Measurements from ENCODE around the gene C16orf92. TPM values are rescaled to one million over a fixed set of nuclear protein-coding genes. Genes with fewer than 3 reads are reported as not detected.

Gene C16orf92
- polyA plus RNA-seq, 2 donors: not detected

DNA sequence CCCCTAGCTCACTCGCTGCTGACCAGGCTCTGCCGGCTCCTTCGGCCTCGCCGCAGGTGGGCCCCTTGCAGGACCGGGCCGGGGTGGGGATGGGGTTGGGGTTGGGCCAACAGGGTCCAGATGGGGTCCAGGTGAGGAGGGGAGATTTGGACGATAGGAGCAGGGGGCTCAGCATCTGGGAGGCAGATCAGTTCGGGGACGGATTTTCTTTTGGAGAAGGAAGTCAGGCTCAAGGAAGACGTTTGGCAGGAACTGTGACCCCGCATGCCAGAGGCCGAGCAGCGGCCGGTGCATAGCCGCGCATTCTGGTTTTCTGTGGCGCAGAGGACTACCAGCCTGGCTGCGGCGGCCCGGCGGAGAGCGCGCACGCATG, 41.7 kb downstream of the C16orf92 start:
- H3K36me3 ChIP-seq (ENCODE audit: control insufficient read depth in 2 of 2, insufficient read depth in 2 of 2, low read length in 1 of 2): peaks cover 19 to 30% of the 10 kb centered on the region in 2 donors
- H3K4me1 ChIP-seq (ENCODE audit: control insufficient read depth in 2 of 2, insufficient read depth in 2 of 2, low read length in 1 of 2): peaks cover 7 to 27% of the 10 kb centered on the region in 2 donors
- peak overlapping the region; percentile 53 to 64 for H3K4me3 ChIP-seq (ENCODE audit: low read depth in 1 of 2, low read length in 2 of 2)
- WGBS, 2 donors: 0 to 1% methylated on average over 22 to 25 of the region's 25 CpGs
- no peaks in the 10 kb centered on the region for H3K9me3 ChIP-seq (ENCODE audit: control insufficient read depth in 2 of 2, insufficient read depth in 1 of 2, low read depth in 1 of 2, low read length in 1 of 2)
- peak overlapping the region; percentile 97 to 98 for H3K27ac ChIP-seq (ENCODE audit: low read depth in 2 of 2, low read length in 1 of 2)
- H3K27me3 ChIP-seq (ENCODE audit: control insufficient read depth in 1 of 2, insufficient read depth in 2 of 2, low read length in 2 of 2): no peaks in the 10 kb centered on the region

DNA sequence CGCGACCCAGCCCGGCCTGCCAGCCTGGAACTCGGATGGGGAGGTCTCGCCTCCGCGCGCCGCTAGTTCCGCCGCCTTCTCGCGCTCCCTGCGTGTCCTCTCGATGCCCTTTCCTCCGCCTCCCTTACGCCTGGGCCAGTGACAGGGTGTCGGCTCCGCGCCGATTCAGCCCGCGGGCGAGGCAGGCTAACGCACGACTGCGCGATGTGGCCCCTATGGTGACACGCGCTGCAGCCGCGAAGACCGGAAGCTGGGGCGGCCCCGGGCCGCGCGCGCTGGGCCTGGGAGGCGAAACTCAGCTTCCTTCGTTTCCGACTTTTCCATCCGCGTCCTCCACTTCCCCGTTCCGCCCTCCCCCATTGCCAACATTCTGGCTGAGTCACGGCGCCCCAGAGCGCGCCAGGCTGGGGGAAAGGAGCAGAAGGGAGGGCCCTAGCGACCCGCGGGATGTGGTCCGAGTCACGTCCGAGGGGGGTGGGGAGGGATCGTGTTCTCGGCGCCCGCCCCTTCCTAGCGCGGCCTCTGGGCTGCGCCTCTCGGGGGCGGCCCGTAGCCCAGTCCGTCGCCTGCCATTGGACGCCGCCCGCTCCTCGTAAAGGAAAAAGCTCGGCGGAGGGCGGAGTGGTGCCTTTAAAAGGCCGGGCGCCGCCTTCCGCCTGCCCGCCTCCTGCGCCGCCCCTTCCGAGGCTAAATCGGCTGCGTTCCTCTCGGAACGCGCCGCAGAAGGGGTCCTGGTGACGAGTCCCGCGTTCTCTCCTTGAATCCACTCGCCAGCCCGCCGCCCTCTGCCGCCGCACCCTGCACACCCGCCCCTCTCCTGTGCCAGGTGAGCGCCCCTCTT, 42.3 kb downstream of the C16orf92 start, which contains the start of gene ALDOA:
Gene ALDOA (plus strand): TSS at position 659 of the 841 bp plus-strand sequence. CDS start 1,138 bp downstream, outside the sequence.
- no peaks in the 10 kb centered on the region for H3K9me3 ChIP-seq (ENCODE audit: control insufficient read depth in 2 of 2, insufficient read depth in 1 of 2, low read depth in 1 of 2, low read length in 1 of 2)
- WGBS, 2 donors: 0 to 1% methylated on average over 83 to 99 of the region's 99 CpGs
- peak within 1 kb of the TSS; percentile 92 to 100 for H3K4me3 ChIP-seq (ENCODE audit: low read depth in 1 of 2, low read length in 2 of 2)
- peaks cover 26 to 36% of the 10 kb centered on the region in 2 donors for H3K36me3 ChIP-seq (ENCODE audit: control insufficient read depth in 2 of 2, insufficient read depth in 2 of 2, low read length in 1 of 2)
- no peaks in the 10 kb centered on the region for H3K27me3 ChIP-seq (ENCODE audit: control insufficient read depth in 1 of 2, insufficient read depth in 2 of 2, low read length in 2 of 2)
- peaks cover 7 to 30% of the 10 kb centered on the region in 2 donors for H3K4me1 ChIP-seq (ENCODE audit: control insufficient read depth in 2 of 2, insufficient read depth in 2 of 2, low read length in 1 of 2)
- peak within 1 kb of the TSS; percentile 97 to 98 for H3K27ac ChIP-seq (ENCODE audit: low read depth in 2 of 2, low read length in 1 of 2)

DNA sequence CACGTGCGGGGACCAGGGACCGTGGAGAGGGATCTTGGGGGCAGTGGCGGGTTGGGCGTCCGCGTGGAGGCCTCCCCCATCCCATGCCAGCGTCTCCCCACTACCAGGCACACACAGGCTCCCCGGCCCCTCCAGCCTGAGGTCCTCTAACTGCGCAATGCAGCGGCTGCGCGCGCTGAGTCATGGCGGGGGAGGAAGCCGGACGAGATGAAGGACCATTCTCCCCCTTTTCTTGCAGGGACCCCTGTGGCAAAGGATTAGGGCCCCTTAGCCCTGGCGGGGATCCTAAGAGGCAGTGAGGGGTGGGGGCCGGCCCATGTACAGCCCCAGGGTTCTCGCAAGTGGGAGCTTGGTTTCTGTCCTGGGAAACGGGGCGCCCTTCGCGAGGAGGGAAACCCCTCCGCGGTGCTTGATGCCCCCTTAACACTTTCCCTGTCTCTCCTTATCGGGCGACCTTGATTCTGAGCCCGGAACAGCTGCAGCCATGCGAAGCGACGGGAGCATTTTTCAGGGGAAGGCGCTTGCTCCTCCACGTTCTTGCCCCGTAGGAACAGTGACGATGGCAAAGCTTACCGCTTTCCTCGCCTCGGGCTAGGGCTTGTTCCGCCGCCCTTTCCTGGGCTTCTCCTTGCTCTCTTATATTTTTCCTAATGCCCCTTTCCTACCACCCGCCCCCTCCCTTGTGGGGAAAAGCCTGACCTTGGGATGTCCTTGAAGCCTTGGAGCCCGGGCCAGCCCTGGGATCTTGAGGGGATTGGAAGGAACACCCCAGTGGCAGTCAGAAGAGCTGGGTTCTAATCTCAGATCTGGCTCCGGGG, 43.2 kb downstream of the C16orf92 start:
- peak overlapping the region; percentile 92 to 100 for H3K4me3 ChIP-seq (ENCODE audit: low read depth in 1 of 2, low read length in 2 of 2)
- no peaks in the 10 kb centered on the region for H3K9me3 ChIP-seq (ENCODE audit: control insufficient read depth in 2 of 2, insufficient read depth in 1 of 2, low read depth in 1 of 2, low read length in 1 of 2)
- no peaks in the 10 kb centered on the region for H3K27me3 ChIP-seq (ENCODE audit: control insufficient read depth in 1 of 2, insufficient read depth in 2 of 2, low read length in 2 of 2)
- WGBS, 2 donors: 1% methylated on average over 40 to 44 of the region's 44 CpGs
- peaks cover 7 to 27% of the 10 kb centered on the region in 2 donors for H3K4me1 ChIP-seq (ENCODE audit: control insufficient read depth in 2 of 2, insufficient read depth in 2 of 2, low read length in 1 of 2)
- peak overlapping the region; percentile 97 to 98 for H3K27ac ChIP-seq (ENCODE audit: low read depth in 2 of 2, low read length in 1 of 2)
- peaks cover 26 to 43% of the 10 kb centered on the region in 2 donors for H3K36me3 ChIP-seq (ENCODE audit: control insufficient read depth in 2 of 2, insufficient read depth in 2 of 2, low read length in 1 of 2)

DNA sequence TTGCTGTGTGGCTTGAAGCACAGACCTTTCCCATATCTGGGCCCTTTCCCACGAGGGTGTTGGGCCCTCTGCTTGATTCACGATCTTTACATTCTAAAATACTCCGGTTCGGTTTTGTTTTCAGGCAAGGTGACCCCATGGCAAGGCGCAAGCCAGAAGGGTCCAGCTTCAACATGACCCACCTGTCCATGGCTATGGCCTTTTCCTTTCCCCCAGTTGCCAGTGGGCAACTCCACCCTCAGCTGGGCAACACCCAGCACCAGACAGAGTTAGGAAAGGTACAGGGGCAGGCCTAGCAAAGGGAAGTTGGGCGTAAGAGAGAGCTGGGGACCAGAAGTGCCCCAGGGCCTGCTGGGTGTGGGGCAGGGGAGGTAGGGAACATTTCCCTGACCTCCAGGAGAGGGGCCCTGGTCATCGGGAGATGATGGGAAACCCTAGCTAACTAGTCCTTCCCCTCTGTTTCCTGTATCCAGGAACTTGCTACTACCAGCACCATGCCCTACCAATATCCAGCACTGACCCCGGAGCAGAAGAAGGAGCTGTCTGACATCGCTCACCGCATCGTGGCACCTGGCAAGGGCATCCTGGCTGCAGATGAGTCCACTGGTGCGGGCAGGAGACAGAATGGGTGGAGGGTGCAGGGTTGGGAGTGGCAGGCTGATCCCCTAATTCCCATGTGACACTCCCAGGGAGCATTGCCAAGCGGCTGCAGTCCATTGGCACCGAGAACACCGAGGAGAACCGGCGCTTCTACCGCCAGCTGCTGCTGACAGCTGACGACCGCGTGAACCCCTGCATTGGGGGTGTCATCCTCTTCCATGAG, 44.0 kb downstream of the C16orf92 start:
- peaks cover 7 to 27% of the 10 kb centered on the region in 2 donors for H3K4me1 ChIP-seq (ENCODE audit: control insufficient read depth in 2 of 2, insufficient read depth in 2 of 2, low read length in 1 of 2)
- peak overlapping the region; percentile 97 to 98 for H3K27ac ChIP-seq (ENCODE audit: low read depth in 2 of 2, low read length in 1 of 2)
- H3K36me3 ChIP-seq (ENCODE audit: control insufficient read depth in 2 of 2, insufficient read depth in 2 of 2, low read length in 1 of 2): peaks cover 31 to 46% of the 10 kb centered on the region in 2 donors
- no peaks in the 10 kb centered on the region for H3K27me3 ChIP-seq (ENCODE audit: control insufficient read depth in 1 of 2, insufficient read depth in 2 of 2, low read length in 2 of 2)
- 23 to 32% methylated on average over 21 of the region's 21 CpGs for WGBS, 2 donors
- H3K9me3 ChIP-seq (ENCODE audit: control insufficient read depth in 2 of 2, insufficient read depth in 1 of 2, low read depth in 1 of 2, low read length in 1 of 2): no peaks in the 10 kb centered on the region
- H3K4me3 ChIP-seq (ENCODE audit: low read depth in 1 of 2, low read length in 2 of 2): peak overlapping the region; percentile 92 to 100

DNA sequence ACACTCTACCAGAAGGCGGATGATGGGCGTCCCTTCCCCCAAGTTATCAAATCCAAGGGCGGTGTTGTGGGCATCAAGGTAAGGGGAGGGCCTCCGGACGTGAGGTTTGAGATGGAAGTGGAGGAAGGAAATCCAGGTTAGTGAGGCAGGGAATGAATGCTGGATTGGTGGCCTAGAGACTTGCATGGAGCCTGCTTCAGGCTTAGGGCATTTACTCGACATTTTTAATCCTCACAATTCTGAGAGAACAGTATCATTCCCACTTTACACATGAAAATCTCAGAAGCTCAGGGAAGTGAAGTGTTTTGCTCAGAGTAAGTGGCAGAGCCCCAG, 44.6 kb downstream of the C16orf92 start:
- Histone ChIP-seq H3K9me3 (ENCODE audit: control insufficient read depth in 2 of 2, insufficient read depth in 1 of 2, low read depth in 1 of 2, low read length in 1 of 2) (no peaks in the 10 kb centered on the region), H3K27me3 (ENCODE audit: control insufficient read depth in 1 of 2, insufficient read depth in 2 of 2, low read length in 2 of 2) (no peaks in the 10 kb centered on the region), H3K27ac (ENCODE audit: low read depth in 2 of 2, low read length in 1 of 2) (peak overlapping the region; percentile 7 to 98), H3K36me3 (ENCODE audit: control insufficient read depth in 2 of 2, insufficient read depth in 2 of 2, low read length in 1 of 2) (peaks cover 31 to 47% of the 10 kb centered on the region in 2 donors), H3K4me1 (ENCODE audit: control insufficient read depth in 2 of 2, insufficient read depth in 2 of 2, low read length in 1 of 2) (peaks cover 7 to 27% of the 10 kb centered on the region in 2 donors), H3K4me3 (ENCODE audit: low read depth in 1 of 2, low read length in 2 of 2) (peak overlapping the region; percentile 92 to 100)
- WGBS, 2 donors: 42 to 55% methylated on average over 6 of the region's 6 CpGs

DNA sequence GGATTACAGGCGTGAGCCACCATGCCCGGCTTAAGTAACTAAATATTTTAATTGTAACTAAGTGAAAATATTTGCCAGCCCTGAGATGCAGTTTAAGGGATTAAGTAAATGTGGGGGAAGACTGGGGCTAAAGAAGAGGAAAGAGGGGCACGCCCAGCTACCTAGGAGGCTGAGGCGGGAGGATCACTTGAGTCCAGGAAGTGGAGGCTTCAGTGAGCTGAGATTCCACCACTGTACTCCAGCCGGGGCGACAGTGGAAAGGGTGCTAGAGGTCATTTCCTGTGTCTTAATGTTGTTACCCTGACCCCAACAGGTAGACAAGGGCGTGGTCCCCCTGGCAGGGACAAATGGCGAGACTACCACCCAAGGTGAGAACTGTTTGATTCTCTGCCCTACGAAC, 45.3 kb downstream of the C16orf92 start:
- Histone ChIP-seq H3K4me1 (ENCODE audit: control insufficient read depth in 2 of 2, insufficient read depth in 2 of 2, low read length in 1 of 2) (peaks cover 7 to 27% of the 10 kb centered on the region in 2 donors), H3K27me3 (ENCODE audit: control insufficient read depth in 1 of 2, insufficient read depth in 2 of 2, low read length in 2 of 2) (no peaks in the 10 kb centered on the region), H3K27ac (ENCODE audit: low read depth in 2 of 2, low read length in 1 of 2) (peak overlapping the region in 1 of 2 donors; percentile 70), H3K36me3 (ENCODE audit: control insufficient read depth in 2 of 2, insufficient read depth in 2 of 2, low read length in 1 of 2) (peaks cover 31 to 49% of the 10 kb centered on the region in 2 donors), H3K9me3 (ENCODE audit: control insufficient read depth in 2 of 2, insufficient read depth in 1 of 2, low read depth in 1 of 2, low read length in 1 of 2) (no peaks in the 10 kb centered on the region), H3K4me3 (ENCODE audit: low read depth in 1 of 2, low read length in 2 of 2) (peak overlapping the region in 1 of 2 donors; percentile 13)
- 79 to 81% methylated on average over 9 of the region's 9 CpGs for WGBS, 2 donors

DNA sequence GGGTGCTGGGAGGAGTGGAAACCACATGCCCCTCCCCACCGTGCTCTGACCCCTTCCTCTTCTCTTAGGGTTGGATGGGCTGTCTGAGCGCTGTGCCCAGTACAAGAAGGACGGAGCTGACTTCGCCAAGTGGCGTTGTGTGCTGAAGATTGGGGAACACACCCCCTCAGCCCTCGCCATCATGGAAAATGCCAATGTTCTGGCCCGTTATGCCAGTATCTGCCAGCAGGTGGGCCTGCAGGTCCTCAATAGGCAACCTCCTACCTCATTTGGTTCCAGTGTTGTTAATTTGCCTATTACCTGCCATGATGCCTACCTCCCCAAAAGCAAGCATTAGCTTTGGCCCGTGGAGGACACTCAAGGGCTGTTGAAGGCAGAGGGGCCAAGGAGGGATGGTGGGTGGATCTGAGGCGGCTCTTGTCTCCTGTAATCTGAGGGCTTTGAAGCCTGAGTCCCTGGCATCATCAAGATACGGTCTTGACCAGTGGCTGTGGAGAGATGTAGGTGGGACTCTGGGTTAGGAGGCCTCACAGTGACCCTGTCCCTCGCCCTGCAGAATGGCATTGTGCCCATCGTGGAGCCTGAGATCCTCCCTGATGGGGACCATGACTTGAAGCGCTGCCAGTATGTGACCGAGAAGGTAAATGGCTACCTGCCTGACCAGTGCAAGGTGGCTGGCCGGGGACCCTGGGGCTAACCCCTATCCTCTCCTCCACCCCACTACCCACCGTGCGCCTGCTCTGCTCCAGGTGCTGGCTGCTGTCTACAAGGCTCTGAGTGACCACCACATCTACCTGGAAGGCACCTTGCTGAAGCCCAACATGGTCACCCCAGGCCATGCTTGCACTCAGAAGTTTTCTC, 46.0 kb downstream of the C16orf92 start:
- Histone ChIP-seq H3K9me3 (ENCODE audit: control insufficient read depth in 2 of 2, insufficient read depth in 1 of 2, low read depth in 1 of 2, low read length in 1 of 2) (no peaks in the 10 kb centered on the region), H3K27ac (ENCODE audit: low read depth in 2 of 2, low read length in 1 of 2) (peak overlapping the region in 1 of 2 donors; percentile 70), H3K4me3 (ENCODE audit: low read depth in 1 of 2, low read length in 2 of 2) (peak overlapping the region in 1 of 2 donors; percentile 13), H3K27me3 (ENCODE audit: control insufficient read depth in 1 of 2, insufficient read depth in 2 of 2, low read length in 2 of 2) (no peaks in the 10 kb centered on the region), H3K4me1 (ENCODE audit: control insufficient read depth in 2 of 2, insufficient read depth in 2 of 2, low read length in 1 of 2) (peaks cover 2 to 20% of the 10 kb centered on the region in 2 donors), H3K36me3 (ENCODE audit: control insufficient read depth in 2 of 2, insufficient read depth in 2 of 2, low read length in 1 of 2) (peaks cover 31 to 49% of the 10 kb centered on the region in 2 donors)
- 75 to 79% methylated on average over 17 of the region's 17 CpGs for WGBS, 2 donors

DNA sequence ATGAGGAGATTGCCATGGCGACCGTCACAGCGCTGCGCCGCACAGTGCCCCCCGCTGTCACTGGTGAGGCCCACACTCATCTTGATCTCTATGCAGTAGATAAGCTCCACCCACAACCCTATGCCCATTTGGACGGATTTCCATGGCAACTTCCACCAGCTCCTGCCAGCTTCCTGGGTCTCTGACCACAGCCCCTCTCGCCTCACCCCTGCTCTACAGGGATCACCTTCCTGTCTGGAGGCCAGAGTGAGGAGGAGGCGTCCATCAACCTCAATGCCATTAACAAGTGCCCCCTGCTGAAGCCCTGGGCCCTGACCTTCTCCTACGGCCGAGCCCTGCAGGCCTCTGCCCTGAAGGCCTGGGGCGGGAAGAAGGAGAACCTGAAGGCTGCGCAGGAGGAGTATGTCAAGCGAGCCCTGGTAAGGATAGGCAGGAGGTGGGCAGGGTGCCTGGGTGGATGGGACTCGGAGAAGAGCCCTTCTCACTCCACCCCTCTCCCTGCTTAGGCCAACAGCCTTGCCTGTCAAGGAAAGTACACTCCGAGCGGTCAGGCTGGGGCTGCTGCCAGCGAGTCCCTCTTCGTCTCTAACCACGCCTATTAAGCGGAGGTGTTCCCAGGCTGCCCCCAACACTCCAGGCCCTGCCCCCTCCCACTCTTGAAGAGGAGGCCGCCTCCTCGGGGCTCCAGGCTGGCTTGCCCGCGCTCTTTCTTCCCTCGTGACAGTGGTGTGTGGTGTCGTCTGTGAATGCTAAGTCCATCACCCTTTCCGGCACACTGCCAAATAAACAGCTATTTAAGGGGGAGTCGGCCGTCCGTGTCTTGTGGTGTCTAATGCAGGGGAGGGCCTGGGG, 46.8 kb downstream of the C16orf92 start:
- H3K9me3 ChIP-seq (ENCODE audit: control insufficient read depth in 2 of 2, insufficient read depth in 1 of 2, low read depth in 1 of 2, low read length in 1 of 2): no peaks in the 10 kb centered on the region
- peaks cover 31 to 49% of the 10 kb centered on the region in 2 donors for H3K36me3 ChIP-seq (ENCODE audit: control insufficient read depth in 2 of 2, insufficient read depth in 2 of 2, low read length in 1 of 2)
- peak overlapping the region; percentile 35 to 64 for H3K27ac ChIP-seq (ENCODE audit: low read depth in 2 of 2, low read length in 1 of 2)
- peak overlapping the region in 1 of 2 donors; percentile 11 for H3K4me3 ChIP-seq (ENCODE audit: low read depth in 1 of 2, low read length in 2 of 2)
- no peaks in the 10 kb centered on the region for H3K27me3 ChIP-seq (ENCODE audit: control insufficient read depth in 1 of 2, insufficient read depth in 2 of 2, low read length in 2 of 2)
- peaks cover 2 to 19% of the 10 kb centered on the region in 2 donors for H3K4me1 ChIP-seq (ENCODE audit: control insufficient read depth in 2 of 2, insufficient read depth in 2 of 2, low read length in 1 of 2)
- WGBS, 2 donors: 67 to 69% methylated on average over 31 of the region's 31 CpGs

Data from esophagus (tissue), 2 donors.